Fibroblast of pulmonary artery (primary cell): ENCODE results near the gene SEMA7A.
A peak's percentile ranks its signal among the peaks of the same experiment; 100 is the strongest.

Source experiments
- DNase-seq: peaks from one replicate; pipeline ENCODE4 v3.0.0-alpha.2; 2010; ENCODE audit warnings: low read depth
- H3K4me3 ChIP-seq: replicated peaks from 2 replicates; pipeline ENCODE4 v1.5.1; 2011; ENCODE audit warnings: low read depth, mild to moderate bottlenecking, control low read depth, low read length, moderate library complexity
- CTCF ChIP-seq: IDR thresholded peaks from 2 replicates; pipeline ENCODE4 v1.5.1; 2011; ENCODE audit warnings: mild to moderate bottlenecking, control low read depth, low read length, inconsistent platforms; ENCODE audit errors: missing control alignments

SEMA7A gene

DNA sequence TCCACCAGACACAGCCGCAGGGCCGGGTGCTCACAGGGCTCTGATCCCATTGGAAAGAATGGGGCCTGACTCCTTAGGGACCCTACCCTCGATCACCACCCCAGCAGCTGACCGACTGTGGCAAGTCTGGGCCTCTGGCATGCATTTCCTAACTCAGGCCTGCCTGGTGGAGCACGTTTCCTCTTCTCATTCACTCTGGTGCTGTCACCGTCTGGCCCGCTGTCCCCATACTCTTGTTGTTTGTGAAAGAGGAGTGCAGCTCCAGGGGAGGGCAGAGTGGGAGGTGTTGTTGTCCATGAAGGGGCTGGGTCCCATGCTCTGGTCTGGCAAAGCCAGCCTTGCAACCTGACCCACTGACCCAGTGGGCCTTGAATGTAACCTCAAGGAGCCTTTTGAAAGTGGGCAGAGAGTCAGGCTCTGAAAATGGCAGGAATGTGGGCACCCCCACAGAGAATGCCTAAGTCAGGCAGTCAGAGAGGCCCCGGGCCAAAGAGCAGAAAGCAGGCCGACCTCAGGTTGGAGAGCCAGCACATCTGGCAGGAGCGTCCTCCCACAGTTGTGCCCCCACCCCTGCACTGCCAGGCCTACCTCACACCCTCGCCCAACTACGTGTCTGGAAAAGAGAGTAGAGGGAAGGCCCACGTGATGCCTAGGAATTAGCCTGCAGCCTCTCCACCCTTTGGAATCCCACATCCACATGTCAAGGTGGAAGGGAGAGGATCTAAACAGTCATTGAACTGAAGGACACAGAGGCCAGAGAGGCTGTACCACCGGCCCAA lies 10.9 kb downstream of the SEMA7A start:
- H3K4me3 ChIP-seq = no peak overlapping the region
- no peak for TF ChIP-seq CTCF
- DNase-seq = peak; percentile 39

DNA sequence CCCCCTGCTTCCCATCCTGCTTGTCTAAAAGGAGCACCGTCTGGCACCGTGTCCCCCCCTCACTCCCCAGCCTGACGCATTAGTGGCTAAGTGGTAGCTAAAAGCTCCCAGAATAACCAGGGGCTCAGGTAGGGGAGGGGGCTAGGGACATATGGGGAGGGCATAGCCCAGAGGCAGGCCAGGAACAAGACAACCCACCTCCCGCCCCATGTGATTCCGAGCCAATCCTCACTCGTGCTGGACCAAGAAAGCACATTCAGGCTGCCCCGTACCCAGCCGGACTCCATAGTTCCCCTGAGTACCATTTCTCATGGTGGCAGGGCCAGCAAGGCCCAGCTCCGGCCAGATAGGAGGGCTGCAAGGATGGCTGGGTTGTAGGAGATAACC lies 11.5 kb downstream of the SEMA7A start:
- DNase-seq = no peak
- H3K4me3 ChIP-seq = no peak overlapping the region
- TF ChIP-seq CTCF = no peak

- no peak for TF ChIP-seq CTCF
- DNase-seq = no peak
- no peak overlapping the region for H3K4me3 ChIP-seq
Observed at GRCh38 chr15:74421302-74422245, 12.2 kb downstream of the SEMA7A start.

DNA sequence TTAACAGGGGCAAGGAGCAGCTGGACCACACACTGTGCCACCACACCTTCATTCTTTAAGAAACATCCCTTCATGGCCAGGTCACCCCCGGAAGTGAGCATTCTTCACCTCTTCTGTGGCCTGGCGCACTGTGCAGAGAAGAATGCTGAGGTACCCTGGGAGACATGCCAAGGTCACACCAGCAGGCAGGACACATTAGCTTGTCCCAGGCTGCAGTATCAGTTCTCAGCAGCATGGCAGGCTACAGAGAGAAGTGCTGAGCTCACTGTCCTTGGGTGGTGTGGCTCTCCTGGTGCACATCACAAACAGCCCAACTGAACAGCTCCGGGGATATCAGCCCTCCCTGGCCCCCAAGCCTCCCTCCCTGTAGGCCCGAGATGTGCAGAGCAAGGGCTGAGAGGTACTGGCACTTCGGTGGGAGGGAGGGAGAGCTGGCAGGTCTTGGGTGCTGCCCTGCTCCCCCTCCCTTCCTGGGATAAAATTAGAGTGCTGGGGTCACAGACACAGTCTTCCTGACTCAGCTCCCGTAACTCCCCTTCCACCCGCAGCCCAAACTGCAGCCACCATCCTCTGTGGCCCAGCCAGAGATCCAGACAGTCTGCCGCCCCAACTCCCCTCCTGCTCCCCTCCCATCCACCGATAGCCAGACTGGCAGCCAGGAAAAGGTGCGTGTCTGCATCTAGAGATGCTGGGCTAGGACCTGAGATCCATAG lies 13.4 kb downstream of the SEMA7A start:
- no peak for TF ChIP-seq CTCF
- no peak for DNase-seq
- no peak overlapping the region for H3K4me3 ChIP-seq

GRCh38 chr15:74419432-74419831 lies 14.3 kb downstream of the SEMA7A start:
- no peak for DNase-seq
- H3K4me3 ChIP-seq = no peak overlapping the region
- no peak for TF ChIP-seq CTCF

GRCh38 chr15:74418575-74419338 lies 15.0 kb downstream of the SEMA7A start:
- H3K4me3 ChIP-seq = no peak overlapping the region
- DNase-seq = no peak
- no peak for TF ChIP-seq CTCF
